OCI-LY1 (cell line): ENCODE measurements around the gene SLC35C1.

ENCODE experiments used
- H2AFZ ChIP-seq: fragments of 200-600 bp; sonication (generic), shearing (Covaris generic); 2 replicates; pipeline ENCODE4 v1.6.0; 2014; ENCODE audit warnings: antibody characterized with exemption, mild to moderate bottlenecking, low read length
- H3F3A ChIP-seq: fragments of 200-600 bp; sonication (generic), shearing (Covaris generic); 2 replicates; pipeline ENCODE4 v1.6.0; 2014; ENCODE audit warnings: mild to moderate bottlenecking, antibody characterized with exemption, low read length, moderate library complexity; ENCODE audit not compliant: insufficient read depth
- H3K27ac ChIP-seq: fragments of 200-600 bp; sonication (generic); 2 replicates; pipeline ENCODE4 v1.5.1; 2014; ENCODE audit warnings: low read length, mixed run types, mild to moderate bottlenecking, low read depth; ENCODE audit not compliant: poor library complexity, severe bottlenecking
- H3K27me3 ChIP-seq: fragments of 200-600 bp; sonication (generic); 2 replicates; pipeline ENCODE4 v1.6.0; 2014; ENCODE audit warnings: antibody characterized with exemption, mild to moderate bottlenecking, low read length, moderate library complexity; ENCODE audit not compliant: insufficient read depth
- H3K36me3 ChIP-seq: fragments of 200-600 bp; sonication (generic); 2 replicates; pipeline ENCODE4 v1.6.1; 2014; ENCODE audit warnings: mild to moderate bottlenecking, antibody characterized with exemption, low read length, moderate library complexity, mixed read lengths; ENCODE audit not compliant: insufficient read depth
- H3K4me1 ChIP-seq: fragments of 200-600 bp; sonication (generic); 2 replicates; pipeline ENCODE4 v1.5.1; 2014; ENCODE audit warnings: mild to moderate bottlenecking, low read length, moderate library complexity; ENCODE audit not compliant: insufficient read depth, severe bottlenecking
- H3K4me2 ChIP-seq: fragments of 200-600 bp; sonication (generic), shearing (Covaris generic); 2 replicates; pipeline ENCODE4 v1.6.1; 2014; ENCODE audit warnings: low read length
- H3K4me3 ChIP-seq: fragments of 200-600 bp; sonication (generic); 2 replicates; pipeline ENCODE4 v1.5.1; 2014; ENCODE audit warnings: low read length, low read depth, mild to moderate bottlenecking, mixed read lengths; ENCODE audit not compliant: poor library complexity, severe bottlenecking
- H3K79me2 ChIP-seq: fragments of 200-600 bp; shearing (Covaris generic); 2 replicates; pipeline ENCODE4 v1.6.1; 2016; ENCODE audit warnings: mixed run types, low read length, mixed read lengths; ENCODE audit not compliant: insufficient read depth
- H3K9ac ChIP-seq: fragments of 200-600 bp; sonication (generic), shearing (Covaris generic); 2 replicates; pipeline ENCODE4 v1.6.1; 2014; ENCODE audit warnings: mild to moderate bottlenecking, low read length, mixed read lengths
- H3K9me2 ChIP-seq: fragments of 200-600 bp; sonication (generic), shearing (Covaris generic); 2 replicates; pipeline ENCODE4 v1.6.1; 2014; ENCODE audit warnings: low read depth, mild to moderate bottlenecking, low read length, mixed read lengths
- H3K9me3 ChIP-seq: fragments of 200-600 bp; shearing (Covaris generic); 2 replicates; pipeline ENCODE4 v1.6.1; 2014; ENCODE audit warnings: low read length, mixed read lengths
- H4K20me1 ChIP-seq: fragments of 200-600 bp; sonication (generic), shearing (Covaris generic); 2 replicates; pipeline ENCODE4 v1.6.0; 2016; ENCODE audit warnings: mild to moderate bottlenecking, low read length; ENCODE audit not compliant: insufficient read depth
- EZH2 ChIP-seq: fragments of 200-600 bp; sonication (generic), shearing (Covaris generic); IDR thresholded peaks from 2 replicates; pipeline ENCODE4 v1.8.0; 2017; ENCODE audit warnings: borderline replicate concordance, mixed run types, mild to moderate bottlenecking, antibody characterized with exemption, low read length, moderate library complexity, mixed read lengths
- TF ChIP-seq, protein P1 (sequence below): fragments of 200-600 bp; sonication (generic), shearing (Covaris generic); IDR thresholded peaks from 2 replicates; pipeline ENCODE4 v1.5.1; 2017; ENCODE audit warnings: mild to moderate bottlenecking, antibody characterized with exemption, low read length, moderate library complexity, mixed read lengths

Gene SLC35C1

DNA sequence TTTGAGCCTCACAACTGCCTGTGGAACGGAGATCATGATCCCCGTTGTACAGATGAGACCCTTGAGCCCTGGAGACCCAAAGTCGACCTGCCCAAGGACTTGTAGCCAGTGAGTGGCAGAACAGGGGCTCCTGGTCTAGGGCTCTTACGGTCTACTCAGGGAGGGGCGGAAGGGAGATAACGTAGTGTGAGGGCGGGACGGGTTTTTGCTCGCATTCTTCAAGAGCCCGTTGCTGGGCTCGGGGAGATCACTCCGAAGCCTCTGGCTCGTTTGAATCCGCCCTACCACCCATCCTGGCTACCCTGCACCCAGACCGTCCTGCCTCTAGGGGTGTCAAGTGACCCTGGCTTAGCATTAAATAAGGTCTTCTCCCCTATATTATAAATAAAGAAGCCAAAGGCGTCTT lies 43.0 kb downstream of the SLC35C1 start:
- H3K9me2 ChIP-seq = no peaks in the 10 kb centered on the region
- H3K9me3 ChIP-seq = no peaks in the 10 kb centered on the region
- H3K4me3 ChIP-seq = peak overlapping the region; percentile 84
- no peak overlapping the region for H2AFZ ChIP-seq
- TF ChIP-seq, protein P1, sequence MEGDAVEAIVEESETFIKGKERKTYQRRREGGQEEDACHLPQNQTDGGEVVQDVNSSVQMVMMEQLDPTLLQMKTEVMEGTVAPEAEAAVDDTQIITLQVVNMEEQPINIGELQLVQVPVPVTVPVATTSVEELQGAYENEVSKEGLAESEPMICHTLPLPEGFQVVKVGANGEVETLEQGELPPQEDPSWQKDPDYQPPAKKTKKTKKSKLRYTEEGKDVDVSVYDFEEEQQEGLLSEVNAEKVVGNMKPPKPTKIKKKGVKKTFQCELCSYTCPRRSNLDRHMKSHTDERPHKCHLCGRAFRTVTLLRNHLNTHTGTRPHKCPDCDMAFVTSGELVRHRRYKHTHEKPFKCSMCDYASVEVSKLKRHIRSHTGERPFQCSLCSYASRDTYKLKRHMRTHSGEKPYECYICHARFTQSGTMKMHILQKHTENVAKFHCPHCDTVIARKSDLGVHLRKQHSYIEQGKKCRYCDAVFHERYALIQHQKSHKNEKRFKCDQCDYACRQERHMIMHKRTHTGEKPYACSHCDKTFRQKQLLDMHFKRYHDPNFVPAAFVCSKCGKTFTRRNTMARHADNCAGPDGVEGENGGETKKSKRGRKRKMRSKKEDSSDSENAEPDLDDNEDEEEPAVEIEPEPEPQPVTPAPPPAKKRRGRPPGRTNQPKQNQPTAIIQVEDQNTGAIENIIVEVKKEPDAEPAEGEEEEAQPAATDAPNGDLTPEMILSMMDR = no peak
- TF ChIP-seq EZH2 = no peak
- peaks cover 32% of the 10 kb centered on the region for H3K79me2 ChIP-seq
- H3K27me3 ChIP-seq = no peaks in the 10 kb centered on the region
- peak overlapping the region; percentile 0 for H3K27ac ChIP-seq
- H4K20me1 ChIP-seq = 0 out of 2 replicates have a peak, but pooled peaks cover 2% of the 10 kb centered on the region
- peak overlapping the region; percentile 79 for H3K9ac ChIP-seq
- peaks cover 43% of the 10 kb centered on the region for H3K4me1 ChIP-seq
- H3K4me2 ChIP-seq = peak overlapping the region; percentile 69
- no peaks in the 10 kb centered on the region for H3K36me3 ChIP-seq
- no peaks in the 10 kb centered on the region for H3F3A ChIP-seq

DNA sequence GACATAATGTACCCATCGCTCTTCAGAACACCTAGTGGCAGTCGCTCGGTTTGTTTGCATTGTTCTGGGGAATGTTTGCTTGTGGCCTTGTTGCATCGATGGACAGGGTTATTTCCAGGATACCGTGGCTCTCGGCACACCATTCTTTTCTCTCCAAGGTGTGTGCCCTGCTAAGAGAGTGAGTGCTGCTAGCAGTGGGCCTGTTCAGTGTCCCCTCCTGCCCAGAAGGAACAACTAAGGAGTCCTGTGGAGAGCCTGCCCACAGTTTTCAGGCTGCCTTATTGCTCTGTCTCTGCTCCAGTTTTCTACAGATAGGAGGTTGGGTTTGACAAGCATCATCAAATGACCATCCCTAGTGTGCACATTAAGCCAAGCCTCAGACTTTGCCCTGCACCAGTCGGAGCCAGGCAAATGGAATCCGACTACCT lies 43.7 kb downstream of the SLC35C1 start:
- TF ChIP-seq, protein P1 = no peak
- TF ChIP-seq EZH2 = no peak
- Histone ChIP-seq H3K27ac (no peak overlapping the region), H3K79me2 (peaks cover 39% of the 10 kb centered on the region)

DNA sequence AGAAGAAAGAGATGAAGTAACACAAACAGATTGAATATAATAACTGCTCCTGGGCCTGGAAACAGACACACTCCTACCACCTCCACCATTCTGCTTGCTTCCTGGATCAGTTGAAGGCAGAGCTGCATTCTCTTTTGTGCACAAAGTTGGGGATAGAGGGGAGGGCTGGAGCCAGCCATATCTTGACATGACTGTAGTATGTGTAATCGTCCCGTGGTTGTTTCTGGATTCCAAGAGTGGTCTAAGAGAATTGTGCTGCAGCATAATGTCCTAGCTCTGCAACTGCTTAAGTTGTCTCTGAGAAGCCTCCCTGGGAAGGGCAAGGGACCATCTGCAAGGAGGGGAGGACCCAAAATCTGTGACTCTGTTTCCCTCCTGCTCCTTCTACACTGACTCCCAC lies 45.5 kb downstream of the SLC35C1 start:
- Histone ChIP-seq H3K9me2 (no peaks in the 10 kb centered on the region), H3F3A (no peaks in the 10 kb centered on the region), H3K4me2 (no peak overlapping the region), H4K20me1 (0 out of 2 replicates have a peak, but pooled peaks cover 2% of the 10 kb centered on the region), H2AFZ (no peak overlapping the region), H3K79me2 (peaks cover 45% of the 10 kb centered on the region), H3K9ac (no peak overlapping the region), H3K27ac (no peak overlapping the region), H3K27me3 (no peaks in the 10 kb centered on the region), H3K4me3 (no peak overlapping the region), H3K36me3 (peaks cover 9% of the 10 kb centered on the region; the same call in 1 of the 2 replicates), H3K9me3 (no peaks in the 10 kb centered on the region), H3K4me1 (peaks cover 39% of the 10 kb centered on the region)
- TF ChIP-seq, protein P1 = no peak
- TF ChIP-seq EZH2 = no peak

More for the DNA sequence above, 43.7 kb downstream of the SLC35C1 start:
- Histone ChIP-seq H3K36me3 (peaks cover 4% of the 10 kb centered on the region; the same call in 1 of the 2 replicates), H3K9me3 (no peaks in the 10 kb centered on the region), H4K20me1 (0 out of 2 replicates have a peak, but pooled peaks cover 2% of the 10 kb centered on the region), H3K9ac (peak overlapping the region; percentile 79), H3K9me2 (no peaks in the 10 kb centered on the region), H3K4me1 (peaks cover 39% of the 10 kb centered on the region), H2AFZ (no peak overlapping the region), H3K4me3 (peak overlapping the region; percentile 84), H3K27me3 (no peaks in the 10 kb centered on the region), H3K4me2 (peak overlapping the region; percentile 69), H3F3A (no peaks in the 10 kb centered on the region)
